HG03520 (cell line): ENCODE measurements around the gene BCL2.

ENCODE experiments used
- ATAC-seq: cut with Tn5 transposase; IDR thresholded peaks from one replicate; pipeline ENCODE4 v1.9.1; 2021; ENCODE audit warnings: mild to moderate bottlenecking, moderate library complexity; ENCODE audit not compliant: unreplicated experiment

BCL2 gene

DNA sequence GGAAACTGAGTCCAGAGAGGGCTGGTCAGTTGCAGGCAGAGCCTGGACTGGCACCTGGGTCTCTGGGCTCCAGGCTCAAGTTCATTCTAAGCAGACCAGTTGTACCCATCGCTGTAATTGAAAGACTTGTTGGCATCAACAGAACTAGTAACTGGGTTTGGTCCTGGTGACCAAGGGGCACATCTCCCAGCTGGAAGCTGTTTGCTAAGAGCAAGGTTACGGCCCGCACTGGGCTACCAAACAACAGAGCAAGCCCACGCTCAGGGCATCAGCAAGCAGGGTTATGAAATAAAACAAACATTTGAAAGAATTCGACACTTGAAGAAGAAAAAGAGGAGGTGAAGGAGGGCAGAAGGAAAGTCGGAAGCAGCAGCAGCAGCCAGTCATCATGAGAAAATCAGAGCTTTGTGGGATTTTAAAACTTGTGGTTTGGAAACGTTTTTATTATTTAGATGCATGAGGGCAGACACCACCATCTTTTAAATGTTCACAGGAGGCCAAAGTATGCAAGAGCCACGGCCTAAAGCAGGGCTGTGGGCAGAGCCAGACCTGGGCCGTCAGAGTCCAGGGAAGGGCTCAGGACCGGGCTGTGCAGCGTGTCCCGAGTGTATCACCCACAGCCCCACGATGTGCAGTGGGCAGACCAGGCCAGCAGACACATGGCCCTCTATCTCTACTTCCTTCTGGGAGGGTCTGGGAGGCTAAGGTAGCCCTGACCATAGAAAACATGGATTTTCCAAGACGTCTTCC lies 220.3 kb downstream of the BCL2 start:
- no peak for ATAC-seq

DNA sequence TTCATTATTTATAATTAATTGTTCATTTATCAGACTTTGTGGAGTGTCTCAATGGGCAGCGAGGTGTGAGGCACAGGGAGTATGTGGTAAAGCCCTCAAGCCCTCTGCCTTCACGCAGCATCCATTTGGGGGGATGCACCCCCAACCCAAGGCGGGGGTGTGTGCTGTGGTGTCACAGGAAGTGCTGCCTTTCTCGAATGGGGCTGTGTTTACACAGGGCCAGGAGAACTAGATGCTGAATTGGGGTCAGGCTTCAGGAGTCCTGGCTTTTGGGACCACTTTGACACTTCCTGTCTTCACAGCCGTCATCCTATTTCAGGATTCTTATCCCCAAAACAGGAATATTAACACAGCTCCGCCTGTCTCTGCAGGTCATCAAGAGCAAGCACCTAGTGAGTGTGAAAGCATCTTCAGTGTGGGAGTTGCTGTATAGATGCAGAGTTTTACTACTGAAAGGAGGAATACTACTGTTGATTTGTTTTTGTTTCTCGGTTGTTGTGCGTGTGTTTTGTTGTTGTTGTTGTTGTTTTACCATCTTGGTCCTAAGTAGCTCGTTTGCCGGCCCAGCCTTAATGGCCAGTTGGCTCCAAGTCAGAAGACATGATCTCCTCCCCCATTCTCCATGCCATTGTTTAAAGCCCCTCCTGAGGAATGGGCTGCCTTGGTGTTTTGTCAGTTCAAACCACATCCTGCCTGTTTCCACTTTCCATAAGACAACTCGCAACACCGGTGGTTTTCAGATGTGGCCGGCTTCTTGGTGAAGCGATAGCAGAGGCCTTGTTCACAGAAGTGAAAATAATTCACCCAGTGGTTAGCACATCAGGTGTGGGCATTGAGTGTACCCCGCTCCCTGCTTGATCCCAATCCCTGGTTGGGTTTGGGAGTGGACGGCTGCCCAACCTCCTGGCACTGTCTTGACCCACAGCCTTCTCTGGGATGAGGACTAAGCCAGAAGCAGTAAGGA lies 221.3 kb downstream of the BCL2 start:
- ATAC-seq = peak; percentile 63

DNA sequence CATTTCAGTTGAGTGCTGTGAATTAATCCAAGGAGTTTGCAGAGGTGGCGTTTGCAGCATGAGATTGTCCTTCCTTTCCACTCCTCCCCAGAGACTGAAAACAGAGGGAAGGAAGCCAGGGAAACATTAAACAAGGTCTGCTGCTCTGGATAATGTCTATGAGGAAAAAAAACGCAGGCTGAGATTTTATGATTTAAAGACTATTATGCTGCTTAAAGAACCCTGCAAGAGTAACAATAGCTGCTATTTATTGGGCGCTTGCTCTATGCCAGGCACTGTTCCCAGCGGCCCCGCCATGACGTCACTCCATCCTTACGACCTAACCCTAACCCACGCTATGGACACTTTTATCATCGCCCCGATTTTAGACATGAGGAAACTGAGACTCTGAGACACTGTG lies 222.4 kb downstream of the BCL2 start:
- ATAC-seq = no peak

DNA sequence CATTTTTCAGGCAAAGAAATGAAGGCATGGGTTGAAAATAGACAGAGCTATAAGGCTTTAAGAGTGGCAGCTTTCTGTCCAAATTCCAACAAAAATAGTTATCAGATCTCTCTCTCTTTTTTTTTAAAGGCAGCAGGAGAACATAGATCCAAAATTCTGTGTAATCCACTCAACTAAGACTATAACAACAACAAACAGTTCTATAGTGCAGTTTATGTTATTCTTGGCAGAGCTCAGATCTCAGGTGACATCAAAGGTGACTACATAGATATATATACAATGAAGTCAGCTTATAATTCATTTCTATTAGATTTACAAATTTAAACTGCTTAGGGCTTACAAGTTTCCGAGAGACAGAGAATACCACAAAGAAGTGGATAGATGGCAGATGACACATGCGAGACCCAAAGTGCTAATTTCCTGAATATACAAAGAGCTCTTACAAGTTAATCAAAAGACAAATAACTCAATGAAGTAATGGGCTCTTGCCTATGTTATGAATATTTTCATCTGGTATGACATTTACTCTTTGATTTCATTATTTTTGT lies 223.2 kb downstream of the BCL2 start:
- ATAC-seq = no peak

DNA sequence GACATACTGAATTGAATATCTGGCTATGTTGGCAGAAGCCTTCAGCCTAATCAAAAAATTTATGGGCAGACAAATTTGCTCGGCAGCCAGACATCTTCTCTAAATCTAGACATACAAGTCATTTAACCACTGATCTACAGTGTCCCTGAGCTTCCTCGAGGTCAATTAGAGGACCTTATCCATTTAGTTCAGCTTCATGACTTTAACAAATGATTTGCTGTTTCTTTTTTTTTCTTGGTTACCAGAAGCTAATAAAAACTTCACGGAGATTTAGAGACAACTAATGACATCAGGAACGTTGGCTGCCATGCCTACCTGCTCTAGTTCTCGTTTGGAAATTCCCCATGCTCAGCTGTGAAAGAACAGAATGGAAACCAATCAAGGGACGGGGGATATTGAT lies 223.8 kb downstream of the BCL2 start:
- no peak for ATAC-seq

DNA sequence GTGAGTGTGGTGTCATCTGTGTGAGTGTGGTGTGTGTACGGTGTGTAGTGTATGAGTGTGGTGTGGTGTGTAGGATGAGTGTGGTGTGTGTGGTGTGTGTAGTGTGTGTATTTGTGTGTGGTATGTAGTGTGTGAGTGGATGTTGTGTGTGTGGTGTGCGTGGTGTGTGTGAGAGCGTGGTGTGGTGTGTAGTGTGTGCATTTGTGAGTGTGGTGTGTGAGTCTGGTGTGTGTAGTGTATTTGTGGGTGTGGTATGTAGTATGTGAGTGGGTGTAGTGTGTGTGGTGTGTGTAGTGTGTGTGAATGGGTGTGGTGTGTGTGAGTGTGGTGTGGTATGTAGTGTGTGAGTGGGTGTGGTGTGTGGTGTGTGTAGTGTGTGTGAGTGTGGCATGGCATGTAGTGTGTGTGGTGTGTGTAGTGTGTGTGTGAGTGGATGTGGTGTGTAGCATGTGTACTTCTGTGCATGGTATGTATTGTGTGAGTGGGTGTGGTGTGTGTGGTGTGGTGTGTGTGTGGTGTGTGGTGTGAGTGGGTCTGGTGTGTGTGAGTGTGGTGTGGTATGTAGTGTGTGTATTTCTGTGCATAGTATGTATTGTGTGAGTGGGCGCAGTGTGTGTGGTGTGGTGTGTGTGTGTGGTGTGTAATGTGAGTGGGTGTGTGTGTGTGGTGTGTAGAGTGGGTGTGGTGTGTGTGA lies 227.8 kb downstream of the BCL2 start:
- no peak for ATAC-seq

DNA sequence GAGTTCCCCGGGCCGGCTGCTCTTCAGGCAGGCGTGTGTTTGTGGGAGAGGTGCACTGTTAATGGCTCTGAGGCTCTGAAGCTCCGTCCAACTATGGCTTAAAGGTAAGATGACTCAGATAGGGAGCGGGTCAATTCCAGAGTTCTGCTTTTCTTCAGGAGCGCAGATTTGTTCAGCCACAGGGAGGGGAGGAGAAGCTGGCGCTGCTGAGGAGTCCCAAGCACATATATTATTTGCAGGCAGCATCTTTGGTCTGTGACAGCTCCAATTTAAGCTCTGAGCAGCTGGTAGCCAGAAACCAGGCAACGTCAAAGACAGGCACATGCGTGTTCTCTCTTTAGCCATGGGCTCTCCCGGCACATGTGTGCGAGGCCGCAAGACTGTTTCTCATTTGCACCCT lies 229.2 kb downstream of the BCL2 start:
- ATAC-seq = no peak

DNA sequence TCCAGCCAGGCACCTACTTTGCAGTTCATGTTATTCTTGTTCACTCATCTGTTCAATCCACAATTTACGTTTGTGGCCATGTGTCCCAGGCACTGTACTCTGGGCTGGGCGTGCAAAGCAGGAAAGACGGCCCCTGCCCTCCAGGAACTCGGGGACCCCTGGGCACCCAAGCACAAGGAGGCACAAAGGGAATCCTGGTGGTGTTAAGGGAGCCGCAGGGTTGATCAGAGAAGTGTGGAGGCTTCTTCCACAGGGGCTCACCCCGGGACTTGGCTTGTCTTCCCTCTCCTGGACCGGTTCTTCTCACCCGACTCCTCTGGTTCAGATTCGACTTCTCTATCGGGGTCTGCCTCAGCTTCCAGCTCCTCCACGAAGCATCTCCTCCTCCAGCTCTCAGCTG lies 230.5 kb downstream of the BCL2 start:
- no peak for ATAC-seq

DNA sequence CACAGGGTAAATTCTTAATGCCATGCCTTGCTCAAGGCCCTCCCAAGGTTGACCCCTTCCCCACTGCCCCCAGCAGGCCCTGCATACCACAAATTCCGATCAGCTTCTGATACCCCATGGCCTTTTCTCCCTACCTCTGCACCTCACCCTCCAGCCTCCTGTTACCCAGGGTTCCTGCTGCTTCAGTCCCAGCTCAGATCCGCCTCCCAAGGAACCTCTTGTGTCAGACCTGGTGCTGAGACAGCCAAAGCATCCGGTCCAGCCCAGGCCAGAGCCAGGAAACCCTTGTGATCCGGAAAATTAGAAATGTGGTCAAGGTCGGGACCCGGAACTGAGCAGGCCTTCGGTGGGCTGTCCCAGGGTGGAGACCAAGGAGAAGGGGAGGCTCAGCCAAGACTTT lies 231.3 kb downstream of the BCL2 start:
- no peak for ATAC-seq

DNA sequence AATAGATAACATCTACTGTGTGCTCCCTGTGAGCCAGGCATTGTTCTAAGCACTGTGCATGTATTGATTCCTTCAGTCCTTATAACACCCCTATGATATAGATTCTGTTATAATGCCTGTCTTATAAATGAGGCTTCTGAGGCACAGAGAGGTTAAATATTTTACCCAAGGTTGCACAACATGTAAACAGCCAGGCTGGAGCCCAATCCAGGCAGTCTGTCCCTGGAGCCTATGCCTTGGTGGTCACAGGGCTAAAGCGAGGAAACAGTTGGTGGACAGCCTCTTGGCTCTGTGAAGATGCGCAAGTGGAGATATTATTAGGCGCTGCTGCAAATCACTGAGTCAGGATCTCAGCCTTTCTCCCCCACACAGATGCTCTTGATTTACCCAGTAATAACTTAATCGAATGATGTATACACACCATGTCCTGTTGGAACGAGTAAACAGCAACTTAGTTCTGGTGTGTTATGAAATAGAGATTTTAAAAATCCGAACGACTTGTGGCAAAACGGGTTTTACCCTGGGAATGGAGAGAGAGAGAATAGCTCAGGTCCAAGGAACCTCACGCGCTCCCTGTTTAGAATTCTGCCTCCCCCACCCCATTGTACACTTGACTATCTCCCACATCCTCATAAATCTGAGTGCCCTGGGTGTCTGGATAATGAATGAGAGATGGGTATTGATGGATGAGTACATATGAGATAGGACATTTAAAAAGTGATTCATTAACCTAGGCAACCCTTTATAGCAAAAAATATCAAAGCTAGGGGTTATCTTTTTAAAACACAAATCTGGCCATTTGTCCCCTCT lies 231.9 kb downstream of the BCL2 start:
- ATAC-seq = no peak

DNA sequence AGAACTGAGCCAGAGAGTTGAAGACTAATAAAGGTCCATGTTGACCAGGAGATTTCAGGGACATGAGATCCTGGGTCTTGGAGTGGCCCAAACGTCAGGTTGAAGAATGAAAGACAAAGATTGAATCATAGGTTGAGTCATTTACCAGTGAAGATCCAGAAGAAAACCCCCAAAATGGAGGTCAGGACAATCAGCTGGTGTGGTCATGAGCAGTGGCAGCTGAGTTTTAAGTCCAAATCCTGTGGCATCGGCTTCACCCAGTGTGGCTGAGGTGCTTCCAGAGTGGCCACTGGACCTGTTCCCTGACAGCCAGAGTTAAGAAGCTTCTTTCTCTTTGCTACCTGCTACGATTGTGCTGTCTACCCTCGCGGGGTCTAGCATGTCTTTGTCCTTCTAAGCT lies 234.0 kb downstream of the BCL2 start:
- ATAC-seq = no peak

DNA sequence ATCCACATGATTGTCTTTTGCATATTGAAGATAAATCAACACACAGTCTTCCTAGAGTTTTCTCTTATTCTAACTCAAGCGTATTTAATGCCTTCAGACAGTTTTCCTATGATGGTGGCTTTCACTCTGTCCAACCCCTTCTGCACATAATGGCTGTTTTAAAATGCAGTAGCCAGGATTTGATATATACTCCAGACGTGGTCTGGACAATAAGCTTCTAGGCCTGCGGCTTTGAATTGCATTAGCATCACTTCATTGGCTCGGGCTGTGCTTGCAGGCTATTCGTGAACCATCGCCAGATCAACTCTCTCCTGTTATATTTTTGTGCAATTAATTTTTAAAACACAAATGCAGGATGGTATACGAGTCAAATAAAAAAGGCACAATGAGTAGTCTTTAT lies 235.3 kb downstream of the BCL2 start:
- no peak for ATAC-seq

DNA sequence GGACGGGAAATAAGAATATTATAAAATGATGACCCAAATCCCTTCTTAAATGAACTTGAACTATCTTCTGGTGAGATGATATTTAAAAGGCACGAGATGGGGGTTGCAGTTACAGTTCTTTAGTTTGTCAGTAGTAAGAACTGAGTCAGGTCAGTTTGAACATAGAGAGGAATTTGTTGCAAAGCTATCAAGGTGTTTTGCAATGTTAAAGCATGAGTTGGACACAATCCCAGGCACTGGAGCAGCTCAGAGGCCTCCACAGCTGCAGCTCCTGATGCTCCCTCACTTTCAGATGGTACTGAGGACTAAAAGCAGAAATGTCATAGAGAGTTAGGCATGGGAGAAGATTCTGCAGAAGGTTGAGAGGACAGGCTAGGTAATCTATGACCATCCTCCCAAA lies 236.0 kb downstream of the BCL2 start:
- ATAC-seq = no peak

DNA sequence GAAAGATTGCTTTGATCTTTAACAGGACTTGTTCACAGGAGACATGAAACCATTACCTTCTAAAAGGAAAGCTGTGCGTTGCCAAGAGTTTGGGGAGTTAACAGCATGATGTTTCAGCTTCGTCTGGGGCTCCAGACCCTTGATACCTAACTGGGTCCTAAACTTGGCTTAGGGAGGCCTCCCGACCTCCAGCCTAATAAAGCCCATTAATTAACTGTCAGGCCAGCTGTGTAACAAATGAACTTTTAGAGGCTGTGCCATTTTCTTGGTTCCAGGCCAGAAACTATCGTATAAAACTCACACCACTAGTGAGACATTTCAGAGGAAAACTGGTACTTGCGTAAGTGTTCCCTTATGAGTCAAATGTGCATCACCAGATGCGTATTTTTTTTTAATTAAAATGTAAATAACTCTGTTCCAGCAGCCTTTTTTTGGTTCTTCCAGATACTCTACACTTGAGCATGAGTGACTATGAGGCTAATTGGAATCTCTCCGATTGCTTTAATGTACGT lies 236.5 kb downstream of the BCL2 start:
- ATAC-seq = no peak

DNA sequence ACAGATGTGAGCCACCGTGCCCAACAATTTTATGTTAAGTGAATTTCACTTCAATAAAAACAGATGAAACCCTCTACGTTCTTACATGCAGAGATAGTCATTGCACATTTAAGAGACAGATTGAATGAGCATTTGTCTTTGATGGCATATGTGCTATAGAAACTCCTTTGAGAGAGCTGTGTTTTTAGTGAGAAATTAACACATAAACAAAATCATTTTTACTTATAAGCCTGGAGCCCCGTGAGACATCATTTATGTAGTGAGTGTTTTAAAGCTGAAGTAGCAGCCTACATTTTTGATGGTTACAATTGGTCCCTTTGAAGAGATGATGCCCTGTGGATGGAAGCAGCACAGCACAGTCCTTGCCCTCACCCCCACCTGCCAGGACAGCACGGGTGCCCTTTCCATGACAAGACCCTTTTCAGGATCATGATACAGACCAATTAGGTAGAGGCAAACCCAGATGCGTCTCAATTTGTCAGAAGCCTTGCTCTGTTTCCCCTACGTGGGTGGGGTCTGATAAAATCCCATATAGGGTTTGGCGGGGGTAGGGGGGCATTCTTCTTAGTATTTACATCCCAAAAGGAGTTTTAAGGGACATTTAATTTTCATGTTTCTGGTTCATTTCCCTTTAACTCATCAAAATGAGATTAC lies 237.1 kb downstream of the BCL2 start:
- ATAC-seq = no peak

DNA sequence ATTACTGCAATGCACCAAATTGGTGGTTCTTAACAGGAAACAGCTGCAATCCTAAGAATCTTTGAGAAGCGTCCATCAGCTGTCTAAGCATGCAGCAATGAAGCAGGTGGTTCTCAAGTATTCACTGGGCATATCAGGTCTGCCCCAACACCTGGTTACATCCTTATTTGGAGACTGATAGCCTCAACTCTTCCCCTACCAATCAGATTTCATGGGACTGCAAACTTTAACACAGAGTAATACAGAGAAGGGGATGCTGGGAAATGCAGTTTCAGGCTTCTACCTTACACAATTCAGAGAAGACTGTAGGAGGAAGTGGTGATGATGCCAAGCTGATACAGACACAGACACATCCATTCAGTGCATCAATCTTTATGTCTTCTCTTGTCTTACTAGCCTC lies 240.5 kb downstream of the BCL2 start:
- peak; percentile 35 for ATAC-seq

DNA sequence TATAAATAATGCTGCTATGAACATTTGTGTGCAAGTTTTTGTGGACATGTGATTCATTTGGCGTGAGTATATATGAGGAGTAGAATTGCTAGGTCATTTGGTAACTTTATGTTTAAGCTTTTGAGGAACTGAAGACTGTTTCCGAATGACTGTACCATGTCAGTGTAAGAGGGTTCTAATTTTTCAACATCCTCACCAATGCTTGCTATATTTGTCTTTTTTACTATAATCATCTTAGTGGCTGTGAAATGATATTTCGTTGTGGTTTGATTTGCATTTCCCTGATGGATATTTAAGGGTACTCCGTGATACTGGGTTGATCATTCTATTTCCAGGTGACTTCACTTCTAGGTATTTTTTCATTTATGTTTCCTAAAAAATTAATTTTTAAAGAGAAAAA lies 241.1 kb downstream of the BCL2 start:
- peak; percentile 92 for ATAC-seq

DNA sequence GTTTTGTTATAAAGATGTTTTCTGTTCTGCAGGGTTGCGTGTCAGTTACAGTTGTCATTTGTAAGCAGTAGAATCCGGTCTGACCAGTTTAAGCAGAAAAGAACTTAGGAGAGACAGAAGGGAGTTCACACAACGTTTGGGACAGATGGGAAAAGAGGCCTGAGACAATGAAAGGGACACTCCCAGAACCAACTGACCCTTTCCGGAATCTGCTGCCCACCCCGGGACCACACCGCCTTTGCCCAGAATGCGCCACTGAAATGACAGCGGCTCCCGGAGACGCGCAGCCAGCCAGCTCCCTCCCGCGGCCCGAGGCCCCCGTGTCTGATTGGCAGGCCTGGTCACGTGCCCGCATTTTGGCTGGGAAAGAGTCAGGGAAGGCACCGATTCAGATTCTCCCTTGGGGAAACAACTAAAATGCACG lies 244.6 kb downstream of the BCL2 start:
- ATAC-seq = no peak

DNA sequence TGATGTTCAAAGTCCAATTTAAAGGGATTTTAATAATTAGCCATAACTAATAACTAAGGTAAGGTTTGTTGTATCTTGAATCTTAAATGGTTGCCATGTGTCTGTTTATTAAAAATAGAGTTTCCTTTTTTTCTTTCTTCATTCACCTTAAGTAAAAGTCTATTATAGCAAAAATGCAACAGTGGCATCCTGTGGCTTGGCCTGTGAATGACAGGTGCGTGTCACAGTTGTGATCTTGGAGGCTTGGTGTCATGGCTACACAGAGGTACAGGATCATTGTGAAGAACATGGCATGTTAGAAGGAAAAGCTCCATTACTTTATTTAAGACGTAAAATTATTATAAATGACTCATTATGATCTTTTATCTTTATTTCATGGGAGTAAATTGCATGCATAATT lies 246.1 kb downstream of the BCL2 start:
- peak; percentile 49 for ATAC-seq
